ENCODE measurements around the gene LRRC4B.

- no peak for TF ChIP-seq RAD21 (IDR thresholded peaks at IDR 0.05; ENCODE audit: low read depth)
- TF ChIP-seq EP300 (IDR thresholded peaks at IDR 0.05; ENCODE audit: borderline replicate concordance), result no peak
- no peak for TF ChIP-seq EGR1 (IDR thresholded peaks at IDR 0.05)
- TF ChIP-seq, protein P1, sequence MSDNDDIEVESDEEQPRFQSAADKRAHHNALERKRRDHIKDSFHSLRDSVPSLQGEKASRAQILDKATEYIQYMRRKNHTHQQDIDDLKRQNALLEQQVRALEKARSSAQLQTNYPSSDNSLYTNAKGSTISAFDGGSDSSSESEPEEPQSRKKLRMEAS (IDR thresholded peaks at IDR 0.05), result no peak
These were observed 77.2 kb downstream of the LRRC4B start for GRCh38 chr19:50490991-50491472.
